ENCODE data around the gene EPB41L1. TPM values are rescaled to one million over a fixed set of nuclear protein-coding genes. Genes with fewer than 3 reads are reported as not detected.

Gene EPB41L1
- total and polyA plus RNA-seq, 12 donors, result 7.5 to 21.7 (median 15.8) TPM

DNA sequence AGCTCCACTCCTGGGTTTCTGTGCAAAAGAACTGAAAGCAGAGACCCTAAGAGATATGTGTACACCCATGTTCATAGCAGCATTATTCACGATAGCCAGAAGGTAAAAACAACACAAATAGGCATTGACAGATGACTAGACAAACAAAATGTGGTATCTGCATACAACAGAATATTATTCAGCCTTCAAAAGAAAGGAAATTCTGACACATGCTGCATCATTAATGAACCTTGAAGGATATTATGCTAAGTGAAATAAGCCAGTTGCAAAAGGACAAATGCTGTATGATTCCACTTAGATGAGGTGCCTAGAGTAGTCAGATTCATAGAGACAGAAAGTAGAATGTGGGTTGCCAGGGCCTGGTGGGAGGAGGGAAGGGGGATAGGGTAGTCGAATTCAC, 99.5 kb downstream of the EPB41L1 start:
- intact Hi-C loops (cut with DNase I), result no loop called here
- Histone ChIP-seq H3K4me3 (no peak overlapping the region), H3K27me3 (no peaks in the 10 kb centered on the region), H3K27ac (no peak overlapping the region), H3K4me1 (no peaks in the 10 kb centered on the region), H3K9me3 (no peaks in the 10 kb centered on the region), H3K36me3 (peaks cover 0 to 88% (median 16%) of the 10 kb centered on the region in 9 donors)
- ATAC-seq, result no peak
- WGBS, 2 donors, result 82 to 88% methylated on average over 2 of the region's 2 CpGs
- TF ChIP-seq, protein P1, sequence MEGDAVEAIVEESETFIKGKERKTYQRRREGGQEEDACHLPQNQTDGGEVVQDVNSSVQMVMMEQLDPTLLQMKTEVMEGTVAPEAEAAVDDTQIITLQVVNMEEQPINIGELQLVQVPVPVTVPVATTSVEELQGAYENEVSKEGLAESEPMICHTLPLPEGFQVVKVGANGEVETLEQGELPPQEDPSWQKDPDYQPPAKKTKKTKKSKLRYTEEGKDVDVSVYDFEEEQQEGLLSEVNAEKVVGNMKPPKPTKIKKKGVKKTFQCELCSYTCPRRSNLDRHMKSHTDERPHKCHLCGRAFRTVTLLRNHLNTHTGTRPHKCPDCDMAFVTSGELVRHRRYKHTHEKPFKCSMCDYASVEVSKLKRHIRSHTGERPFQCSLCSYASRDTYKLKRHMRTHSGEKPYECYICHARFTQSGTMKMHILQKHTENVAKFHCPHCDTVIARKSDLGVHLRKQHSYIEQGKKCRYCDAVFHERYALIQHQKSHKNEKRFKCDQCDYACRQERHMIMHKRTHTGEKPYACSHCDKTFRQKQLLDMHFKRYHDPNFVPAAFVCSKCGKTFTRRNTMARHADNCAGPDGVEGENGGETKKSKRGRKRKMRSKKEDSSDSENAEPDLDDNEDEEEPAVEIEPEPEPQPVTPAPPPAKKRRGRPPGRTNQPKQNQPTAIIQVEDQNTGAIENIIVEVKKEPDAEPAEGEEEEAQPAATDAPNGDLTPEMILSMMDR (IDR thresholded peaks at IDR 0.05), result no peak
- no peak for DNase-seq

DNA sequence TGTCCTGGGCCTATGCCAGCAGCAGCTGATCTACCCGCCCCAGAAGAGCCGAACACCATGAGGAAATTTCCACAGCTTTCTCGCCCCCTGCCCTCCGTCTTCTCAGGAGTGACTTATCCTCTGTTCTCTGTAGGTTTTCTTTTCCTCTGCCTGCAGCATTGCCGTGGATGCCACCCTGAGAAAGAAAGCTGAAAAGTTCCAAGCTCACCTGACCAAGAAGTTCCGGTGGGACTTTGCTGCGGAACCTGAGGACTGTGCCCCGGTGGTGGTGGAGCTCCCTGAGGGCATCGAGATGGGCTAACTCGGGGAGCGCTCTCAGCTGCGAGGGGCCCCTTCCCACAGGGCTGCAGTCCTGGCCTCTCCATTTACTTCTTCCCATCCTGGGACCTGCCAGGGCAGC, 100.9 kb downstream of the EPB41L1 start:
- Histone ChIP-seq H3K9me3 (no peaks in the 10 kb centered on the region), H3K27ac (no peak overlapping the region), H3K36me3 (peaks cover 0 to 74% (median 16%) of the 10 kb centered on the region in 9 donors), H3K4me1 (no peaks in the 10 kb centered on the region), H3K27me3 (no peaks in the 10 kb centered on the region), H3K4me3 (no peak overlapping the region)
- intact Hi-C loops (cut with DNase I), result no loop called here
- TF ChIP-seq, protein P1 (IDR thresholded peaks at IDR 0.05), result no peak
- 95 to 97% methylated on average over 12 of the region's 12 CpGs for WGBS, 2 donors
- no peak for DNase-seq
- no peak for ATAC-seq

DNA sequence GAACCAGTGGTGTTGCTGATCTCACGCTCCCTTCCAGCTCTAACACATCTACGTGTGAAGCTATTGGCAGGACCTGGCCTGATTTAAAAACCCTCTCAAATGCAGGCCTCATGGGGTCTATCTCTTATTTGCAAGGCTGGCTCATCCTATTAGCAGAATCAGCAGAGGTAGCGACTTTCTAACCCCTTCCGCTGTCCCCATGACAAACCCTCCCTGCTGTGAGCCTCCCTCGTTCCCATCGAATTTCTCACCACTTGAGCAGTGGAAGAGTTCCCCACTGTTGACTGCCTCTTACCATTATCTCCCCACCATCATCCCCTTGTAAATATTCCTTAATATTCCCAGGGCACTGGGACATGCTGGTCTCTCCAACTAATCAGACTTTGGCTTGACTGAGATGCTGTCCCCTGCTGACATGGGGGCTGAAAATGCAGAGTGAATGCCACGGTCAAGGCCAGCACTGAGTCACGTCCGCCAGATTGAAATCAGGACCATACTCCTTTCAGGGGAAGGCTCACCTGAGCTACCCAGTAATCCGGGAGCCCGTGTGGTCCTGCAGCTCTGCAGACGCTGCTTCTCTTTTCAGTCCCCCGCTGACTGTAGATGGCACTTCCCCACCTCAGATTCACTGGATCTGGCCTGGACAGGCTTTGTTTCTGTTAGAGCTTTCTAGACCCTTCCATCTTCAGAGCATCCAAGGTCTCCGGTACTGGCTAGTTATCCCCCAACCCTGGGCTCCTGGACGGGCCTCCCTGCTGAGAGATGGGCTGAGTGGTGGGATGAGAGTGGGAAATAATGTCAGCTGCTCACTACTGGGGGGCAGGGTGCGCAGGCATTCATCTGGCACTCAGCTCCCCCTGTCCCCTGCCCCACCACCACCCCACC, 104.9 kb downstream of the EPB41L1 start:
- Histone ChIP-seq H3K4me1 (no peaks in the 10 kb centered on the region), H3K27me3 (peaks cover 0 to 5% (median 0%) of the 10 kb centered on the region in 7 donors), H3K9me3 (no peaks in the 10 kb centered on the region), H3K27ac (no peak overlapping the region), H3K4me3 (no peak overlapping the region), H3K36me3 (peaks cover 0 to 34% (median 13%) of the 10 kb centered on the region in 9 donors)
- DNase-seq, result no peak
- intact Hi-C loops (cut with DNase I), result loop anchor here in 1 of 10 donors (5.0 kb wide), 1 partner anchor 153 kb away; no protein-coding TSS in a partner anchor
- TF ChIP-seq, protein P1 (IDR thresholded peaks at IDR 0.05), result no peak
- ATAC-seq, result no peak
- WGBS, 2 donors, result 55 to 58% methylated on average over 16 of the region's 16 CpGs

DNA sequence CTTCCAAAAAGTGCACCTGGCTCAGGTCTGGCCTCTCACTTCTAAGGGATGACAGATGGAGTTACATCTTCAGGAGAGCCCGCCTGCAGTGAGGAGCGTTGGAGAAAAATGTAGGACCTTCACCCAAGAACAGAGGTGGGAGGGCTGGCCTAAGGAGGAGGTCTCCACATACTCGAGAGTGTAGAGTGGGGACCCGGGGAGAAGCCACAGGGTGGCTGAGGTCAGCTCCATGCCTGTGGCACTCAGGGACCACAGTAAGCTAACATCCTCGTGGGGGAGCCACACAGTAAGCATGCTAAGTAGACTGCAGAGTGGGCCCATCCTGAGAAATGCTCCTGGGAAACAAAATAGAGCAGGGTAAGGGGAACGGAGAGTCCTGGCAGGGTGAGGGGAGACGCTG, 105.8 kb downstream of the EPB41L1 start:
- 63 to 65% methylated on average over 7 of the region's 7 CpGs for WGBS, 2 donors
- peaks cover 0 to 25% (median 13%) of the 10 kb centered on the region in 9 donors for H3K36me3 ChIP-seq
- no peak for DNase-seq
- intact Hi-C loops (cut with DNase I), result loop anchor here in 1 of 10 donors (5.0 kb wide), 1 partner anchor 152 kb away; no protein-coding TSS in a partner anchor
- H3K4me1 ChIP-seq, result no peaks in the 10 kb centered on the region
- no peaks in the 10 kb centered on the region for H3K9me3 ChIP-seq
- H3K4me3 ChIP-seq, result no peak overlapping the region
- peaks cover 0 to 5% (median 0%) of the 10 kb centered on the region in 7 donors for H3K27me3 ChIP-seq
- no peak overlapping the region for H3K27ac ChIP-seq
- no peak for ATAC-seq
- TF ChIP-seq, protein P1 (IDR thresholded peaks at IDR 0.05), result no peak
